K562 (cell line): ENCODE data around the gene EPOP. TPM values are rescaled to one million over a fixed set of nuclear protein-coding genes. Genes with fewer than 3 reads are reported as not detected.

Experiments used
- KLF6 ChIP-seq: fragments of 250-450 bp; sonication (Bioruptor Pico); IDR thresholded peaks from 2 replicates; pipeline ENCODE4 v1.4.0; 2020; ENCODE audit warnings: mild to moderate bottlenecking, moderate library complexity, borderline replicate concordance
- NFE2L1 ChIP-seq: fragments of 450-650 bp; IDR thresholded peaks from 2 replicates; pipeline ENCODE4 v1.6.1; 2016; ENCODE audit warnings: missing genetic modification characterization, low read depth, mild to moderate bottlenecking, missing compliant biosample characterization, moderate library complexity, borderline replicate concordance
- NR2C1 ChIP-seq, 2 experiments: fragments of 450-650 bp; IDR thresholded peaks; 2 replicates each; pipeline ENCODE4 v1.6.1; 2017; ENCODE audit warnings: mild to moderate bottlenecking in 2 of 2, antibody characterized with exemption in 1 of 2, inconsistent platforms in 1 of 2, missing compliant biosample characterization in 1 of 2, missing genetic modification characterization in 1 of 2
- PPARD ChIP-seq: fragments of 250-450 bp; sonication (Bioruptor Pico); IDR thresholded peaks from 2 replicates; pipeline ENCODE4 v1.8.0; 2022; ENCODE audit warnings: inconsistent platforms, mild to moderate bottlenecking, moderate library complexity
- SRSF9 ChIP-seq: fragments of 200-400 bp; formaldehyde crosslinking; IDR thresholded peaks from 2 replicates; pipeline ENCODE4 v1.6.1; 2017; ENCODE audit warnings: low read depth, low read length, borderline replicate concordance
- ZNF311 ChIP-seq: fragments of 250-450 bp; sonication (Bioruptor Pico); IDR thresholded peaks from 2 replicates; pipeline ENCODE4 v1.4.0; 2020; ENCODE audit warnings: mild to moderate bottlenecking, moderate library complexity
- polyA plus RNA-seq, 8 experiments: library from polyadenylated mRNA; depleted of rRNA in 4 of 8; stranded (reverse) in 5 of 8; unstranded in 3 of 8; fragments of >200 nt; fragmentation: Nextera tagmentation in 2 of 8; fragmentation: Illumina TruSeq in 1 of 8; extraction: Ambion mirVana in 2 of 8; extraction: Trizol in 1 of 8; gene quantifications; 2 replicates each; pipeline versions ENCODE4 v1.2.1 to v1.2.3, GENCODE V29; 2011 to 2014; ENCODE audit warnings: inconsistent platforms in 1 of 8, missing spikeins in 1 of 8
- total RNA-seq, 7 experiments: library from RNA; depleted of rRNA in 6 of 7; stranded (reverse); fragments of >200 nt in 6 of 7; fragmentation: Illumina TruSeq in 2 of 7; extraction: Trizol in 2 of 7; gene quantifications; 2 replicates each; pipeline versions ENCODE4 v1.2.1 to v1.2.3, GENCODE V29; 2011 to 2021; ENCODE audit warnings: low replicate concordance in 1 of 7
- TF ChIP-seq, protein P1 (sequence below): fragments of 450-650 bp; IDR thresholded peaks from one replicate; pipeline ENCODE4 v1.6.1; 2018; ENCODE audit warnings: mild to moderate bottlenecking, moderate library complexity; ENCODE audit not compliant: partially characterized antibody
- TF ChIP-seq, protein P2 (sequence below): fragments of 450-650 bp; formaldehyde crosslinking; IDR thresholded peaks from 2 replicates; pipeline ENCODE4 v1.4.0; 2022; ENCODE audit warnings: missing genetic modification characterization
- TF ChIP-seq, protein P3 (sequence below), 2 experiments: fragments of 450-650 bp; IDR thresholded peaks; 2 replicates each; pipeline ENCODE4 v1.6.1; 2016; ENCODE audit warnings: mild to moderate bottlenecking in 2 of 2, borderline replicate concordance in 1 of 2, low read depth in 1 of 2, moderate library complexity in 1 of 2
- TF ChIP-seq, protein P4 (sequence below): fragments of 250-450 bp; sonication (Bioruptor Pico); IDR thresholded peaks from 2 replicates; pipeline ENCODE4 v1.5.0; 2021
- TF ChIP-seq, protein P5 (sequence below): fragments of 450-650 bp; IDR thresholded peaks from 2 replicates; pipeline ENCODE4 v1.6.1; 2018; ENCODE audit not compliant: partially characterized antibody

The EPOP gene
- total and polyA plus RNA-seq, 9 of the 15 experiments (the other 6 are each of a cell fraction or from before 2014, with no cell fraction given): 0.41 to 10.6 (median 4.6) TPM

DNA sequence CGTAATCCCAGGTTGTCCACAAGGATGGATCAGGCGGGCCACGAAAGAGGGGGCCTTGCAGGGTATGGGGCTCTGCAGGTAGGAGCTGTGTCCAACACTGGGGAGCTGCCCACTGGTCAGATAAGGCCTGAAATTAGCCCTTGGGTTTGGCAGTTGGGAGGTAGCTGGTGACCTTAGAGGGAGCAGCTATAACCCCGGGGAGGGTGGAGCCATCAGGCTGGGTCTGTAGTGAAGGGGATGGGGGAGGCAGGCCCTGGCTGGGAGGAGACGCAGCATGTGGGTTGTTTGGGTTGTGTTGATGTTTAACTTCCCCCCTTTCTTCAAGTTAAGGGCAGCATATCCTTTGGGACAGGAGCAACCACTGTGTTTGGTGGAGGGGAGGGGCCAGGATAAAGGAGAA lies 36.2 kb upstream of the EPOP start (continued):
- TF ChIP-seq, protein P1, sequence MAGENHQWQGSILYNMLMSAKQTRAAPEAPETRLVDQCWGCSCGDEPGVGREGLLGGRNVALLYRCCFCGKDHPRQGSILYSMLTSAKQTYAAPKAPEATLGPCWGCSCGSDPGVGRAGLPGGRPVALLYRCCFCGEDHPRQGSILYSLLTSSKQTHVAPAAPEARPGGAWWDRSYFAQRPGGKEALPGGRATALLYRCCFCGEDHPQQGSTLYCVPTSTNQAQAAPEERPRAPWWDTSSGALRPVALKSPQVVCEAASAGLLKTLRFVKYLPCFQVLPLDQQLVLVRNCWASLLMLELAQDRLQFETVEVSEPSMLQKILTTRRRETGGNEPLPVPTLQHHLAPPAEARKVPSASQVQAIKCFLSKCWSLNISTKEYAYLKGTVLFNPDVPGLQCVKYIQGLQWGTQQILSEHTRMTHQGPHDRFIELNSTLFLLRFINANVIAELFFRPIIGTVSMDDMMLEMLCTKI: no peak
- TF ChIP-seq ZNF311 (CRISPR knock-in tag) (no peak), KLF6 (CRISPR knock-in tag) (no peak), SRSF9 (no peak), NFE2L1 (tag) (no peak), PPARD (CRISPR knock-in tag) (no peak), NR2C1 (IDR thresholded peaks at IDR 0.05) (peak; percentile 52; the same call in 1 of the 2 replicates), NR2C1 (tag; IDR thresholded peaks at IDR 0.05) (no peak)
- TF ChIP-seq, protein P2, sequence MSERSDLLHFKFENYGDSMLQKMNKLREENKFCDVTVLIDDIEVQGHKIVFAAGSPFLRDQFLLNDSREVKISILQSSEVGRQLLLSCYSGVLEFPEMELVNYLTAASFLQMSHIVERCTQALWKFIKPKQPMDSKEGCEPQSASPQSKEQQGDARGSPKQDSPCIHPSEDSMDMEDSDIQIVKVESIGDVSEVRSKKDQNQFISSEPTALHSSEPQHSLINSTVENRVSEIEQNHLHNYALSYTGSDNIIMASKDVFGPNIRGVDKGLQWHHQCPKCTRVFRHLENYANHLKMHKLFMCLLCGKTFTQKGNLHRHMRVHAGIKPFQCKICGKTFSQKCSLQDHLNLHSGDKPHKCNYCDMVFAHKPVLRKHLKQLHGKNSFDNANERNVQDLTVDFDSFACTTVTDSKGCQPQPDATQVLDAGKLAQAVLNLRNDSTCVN (CRISPR knock-in tag): no peak
- TF ChIP-seq, protein P3, sequence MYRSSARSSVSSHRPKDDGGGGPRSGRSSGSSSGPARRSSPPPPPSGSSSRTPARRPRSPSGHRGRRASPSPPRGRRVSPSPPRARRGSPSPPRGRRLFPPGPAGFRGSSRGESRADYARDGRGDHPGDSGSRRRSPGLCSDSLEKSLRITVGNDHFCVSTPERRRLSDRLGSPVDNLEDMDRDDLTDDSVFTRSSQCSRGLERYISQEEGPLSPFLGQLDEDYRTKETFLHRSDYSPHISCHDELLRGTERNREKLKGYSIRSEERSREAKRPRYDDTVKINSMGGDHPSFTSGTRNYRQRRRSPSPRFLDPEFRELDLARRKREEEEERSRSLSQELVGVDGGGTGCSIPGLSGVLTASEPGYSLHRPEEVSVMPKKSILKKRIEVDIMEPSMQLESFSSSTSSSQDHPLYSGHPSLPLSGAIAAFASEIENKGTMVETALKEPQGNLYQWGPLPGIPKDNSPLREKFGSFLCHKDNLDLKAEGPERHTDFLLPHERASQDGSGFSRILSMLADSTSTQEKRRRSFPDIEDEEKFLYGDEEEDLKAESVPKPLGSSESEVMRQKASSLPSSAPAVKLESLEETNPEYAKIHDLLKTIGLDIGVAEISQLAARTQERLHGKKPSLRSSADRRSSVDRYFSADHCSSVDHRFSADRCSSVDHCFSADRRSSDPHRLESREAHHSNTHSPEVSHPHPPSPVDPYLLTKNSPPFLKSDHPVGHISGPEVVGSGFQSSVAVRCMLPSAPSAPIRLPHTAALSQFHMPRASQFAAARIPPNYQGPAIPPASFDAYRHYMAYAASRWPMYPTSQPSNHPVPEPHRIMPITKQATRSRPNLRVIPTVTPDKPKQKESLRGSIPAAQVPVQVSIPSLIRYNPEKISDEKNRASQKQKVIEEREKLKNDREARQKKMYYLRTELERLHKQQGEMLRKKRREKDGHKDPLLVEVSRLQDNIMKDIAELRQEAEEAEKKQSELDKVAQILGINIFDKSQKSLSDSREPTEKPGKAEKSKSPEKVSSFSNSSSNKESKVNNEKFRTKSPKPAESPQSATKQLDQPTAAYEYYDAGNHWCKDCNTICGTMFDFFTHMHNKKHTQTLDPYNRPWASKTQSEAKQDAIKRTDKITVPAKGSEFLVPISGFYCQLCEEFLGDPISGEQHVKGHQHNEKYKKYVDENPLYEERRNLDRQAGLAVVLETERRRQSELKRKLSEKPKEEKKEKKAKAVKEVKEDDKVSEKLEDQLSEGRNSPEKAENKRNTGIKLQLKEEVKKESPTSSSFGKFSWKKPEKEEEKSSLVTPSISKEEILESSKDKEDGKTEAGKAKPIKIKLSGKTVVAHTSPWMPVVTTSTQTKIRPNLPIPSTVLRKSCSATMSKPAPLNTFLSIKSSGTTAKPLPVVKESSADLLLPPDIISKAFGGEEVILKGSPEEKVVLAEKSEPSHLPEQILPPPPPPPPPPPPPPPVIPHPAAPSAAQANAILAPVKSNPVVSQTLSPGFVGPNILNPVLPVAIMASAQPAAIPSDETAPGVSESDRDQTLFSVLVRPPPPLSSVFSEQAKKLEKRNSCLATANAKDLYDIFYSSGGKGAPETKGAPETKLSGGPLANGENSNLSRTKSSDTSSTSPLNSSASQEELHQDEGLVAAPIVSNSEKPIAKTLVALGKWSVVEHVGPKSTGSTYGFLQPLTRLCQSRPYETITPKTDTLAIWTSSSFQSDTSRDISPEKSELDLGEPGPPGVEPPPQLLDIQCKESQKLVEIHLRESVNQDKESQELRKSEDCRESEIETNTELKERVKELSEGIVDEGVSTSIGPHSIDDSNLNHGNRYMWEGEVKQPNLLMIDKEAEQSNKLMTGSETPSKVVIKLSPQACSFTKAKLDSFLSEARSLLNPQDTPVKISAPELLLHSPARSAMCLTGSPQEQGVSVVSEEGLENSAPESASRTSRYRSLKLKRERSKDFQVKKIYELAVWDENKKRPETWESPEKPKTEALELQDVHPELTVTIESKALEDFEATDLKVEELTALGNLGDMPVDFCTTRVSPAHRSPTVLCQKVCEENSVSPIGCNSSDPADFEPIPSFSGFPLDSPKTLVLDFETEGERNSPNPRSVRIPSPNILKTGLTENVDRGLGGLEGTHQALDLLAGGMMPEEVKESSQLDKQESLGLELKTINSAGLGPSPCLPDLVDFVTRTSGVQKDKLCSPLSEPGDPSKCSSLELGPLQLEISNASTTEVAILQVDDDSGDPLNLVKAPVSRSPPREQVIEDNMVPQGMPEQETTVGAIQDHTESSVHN (IDR thresholded peaks at IDR 0.05; ENCODE audit: borderline replicate concordance in 1 of 2, low read depth in 1 of 2): no peak
- TF ChIP-seq, protein P4, sequence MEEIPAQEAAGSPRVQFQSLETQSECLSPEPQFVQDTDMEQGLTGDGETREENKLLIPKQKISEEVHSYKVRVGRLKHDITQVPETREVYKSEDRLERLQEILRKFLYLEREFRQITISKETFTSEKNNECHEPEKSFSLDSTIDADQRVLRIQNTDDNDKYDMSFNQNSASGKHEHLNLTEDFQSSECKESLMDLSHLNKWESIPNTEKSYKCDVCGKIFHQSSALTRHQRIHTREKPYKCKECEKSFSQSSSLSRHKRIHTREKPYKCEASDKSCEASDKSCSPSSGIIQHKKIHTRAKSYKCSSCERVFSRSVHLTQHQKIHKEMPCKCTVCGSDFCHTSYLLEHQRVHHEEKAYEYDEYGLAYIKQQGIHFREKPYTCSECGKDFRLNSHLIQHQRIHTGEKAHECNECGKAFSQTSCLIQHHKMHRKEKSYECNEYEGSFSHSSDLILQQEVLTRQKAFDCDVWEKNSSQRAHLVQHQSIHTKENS (CRISPR knock-in tag): no peak
- TF ChIP-seq, protein P5, sequence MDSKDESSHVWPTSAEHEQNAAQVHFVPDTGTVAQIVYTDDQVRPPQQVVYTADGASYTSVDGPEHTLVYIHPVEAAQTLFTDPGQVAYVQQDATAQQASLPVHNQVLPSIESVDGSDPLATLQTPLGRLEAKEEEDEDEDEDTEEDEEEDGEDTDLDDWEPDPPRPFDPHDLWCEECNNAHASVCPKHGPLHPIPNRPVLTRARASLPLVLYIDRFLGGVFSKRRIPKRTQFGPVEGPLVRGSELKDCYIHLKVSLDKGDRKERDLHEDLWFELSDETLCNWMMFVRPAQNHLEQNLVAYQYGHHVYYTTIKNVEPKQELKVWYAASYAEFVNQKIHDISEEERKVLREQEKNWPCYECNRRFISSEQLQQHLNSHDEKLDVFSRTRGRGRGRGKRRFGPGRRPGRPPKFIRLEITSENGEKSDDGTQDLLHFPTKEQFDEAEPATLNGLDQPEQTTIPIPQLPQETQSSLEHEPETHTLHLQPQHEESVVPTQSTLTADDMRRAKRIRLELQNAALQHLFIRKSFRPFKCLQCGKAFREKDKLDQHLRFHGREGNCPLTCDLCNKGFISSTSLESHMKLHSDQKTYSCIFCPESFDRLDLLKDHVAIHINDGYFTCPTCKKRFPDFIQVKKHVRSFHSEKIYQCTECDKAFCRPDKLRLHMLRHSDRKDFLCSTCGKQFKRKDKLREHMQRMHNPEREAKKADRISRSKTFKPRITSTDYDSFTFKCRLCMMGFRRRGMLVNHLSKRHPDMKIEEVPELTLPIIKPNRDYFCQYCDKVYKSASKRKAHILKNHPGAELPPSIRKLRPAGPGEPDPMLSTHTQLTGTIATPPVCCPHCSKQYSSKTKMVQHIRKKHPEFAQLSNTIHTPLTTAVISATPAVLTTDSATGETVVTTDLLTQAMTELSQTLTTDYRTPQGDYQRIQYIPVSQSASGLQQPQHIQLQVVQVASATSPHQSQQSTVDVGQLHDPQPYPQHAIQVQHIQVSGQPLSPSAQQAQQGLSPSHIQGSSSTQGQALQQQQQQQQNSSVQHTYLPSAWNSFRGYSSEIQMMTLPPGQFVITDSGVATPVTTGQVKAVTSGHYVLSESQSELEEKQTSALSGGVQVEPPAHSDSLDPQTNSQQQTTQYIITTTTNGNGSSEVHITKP: peak; percentile 24
